GM18951 (cell line): ENCODE results near the gene TNFRSF11A.
A peak's percentile ranks its signal among the peaks of the same experiment; 100 is the strongest.

Source experiments
- POLR2A ChIP-seq: IDR thresholded peaks from 4 replicates; pipeline ENCODE4 v1.6.1; 2011; ENCODE audit warnings: mild to moderate bottlenecking; ENCODE audit not compliant: insufficient read length, insufficient read depth; ENCODE audit errors: extremely low read depth
- in situ Hi-C: fragments of 300-500 bp; cut with MboI; formaldehyde crosslinking; loops from one replicate; pipeline ENCODE4 v1.12.0; 2022; ENCODE audit warnings: low sequenced_read_pairs, mixed read lengths, inconsistent platforms; ENCODE audit not compliant: unreplicated experiment

The TNFRSF11A gene

GRCh38 chr18:62324917-62325805 lies at the start of gene TNFRSF11A:
TNFRSF11A (plus strand) TSS chr18:62325310; CDS start chr18:62325353, 43 bp downstream.
- peak; percentile 75 for TF ChIP-seq POLR2A
- in situ Hi-C loops, result no loop called here

- no peak for TF ChIP-seq POLR2A
- in situ Hi-C loops, result no loop called here
Observed at GRCh38 chr18:62277045-62277444, 48.1 kb upstream of the TNFRSF11A start.

GRCh38 chr18:62279561-62279960 lies 45.5 kb upstream of the TNFRSF11A start:
- in situ Hi-C loops, result no loop called here
- no peak for TF ChIP-seq POLR2A

DNA sequence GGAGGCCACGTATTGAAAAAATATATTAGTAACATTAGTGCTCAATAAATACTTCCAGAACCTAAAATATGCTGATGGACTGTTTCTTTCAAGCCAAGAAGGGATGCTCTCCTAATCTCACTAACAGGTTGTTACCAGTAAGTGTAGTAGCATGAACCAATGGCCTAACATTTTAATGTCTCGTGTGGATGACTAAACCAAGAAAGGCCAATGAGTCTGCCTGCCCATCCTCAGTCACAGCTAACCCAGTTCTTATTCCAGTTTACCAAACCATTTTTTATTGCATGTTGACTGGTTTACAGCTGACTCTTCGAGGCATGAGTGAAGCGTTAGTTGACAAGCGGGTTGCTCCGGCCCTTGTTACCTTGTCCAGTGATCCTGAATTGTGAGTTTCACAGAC lies 45.1 kb upstream of the TNFRSF11A start:
- in situ Hi-C loops, result no loop called here
- no peak for TF ChIP-seq POLR2A

GRCh38 chr18:62280786-62281185 lies 44.3 kb upstream of the TNFRSF11A start:
- in situ Hi-C loops, result no loop called here
- TF ChIP-seq POLR2A, result no peak

DNA sequence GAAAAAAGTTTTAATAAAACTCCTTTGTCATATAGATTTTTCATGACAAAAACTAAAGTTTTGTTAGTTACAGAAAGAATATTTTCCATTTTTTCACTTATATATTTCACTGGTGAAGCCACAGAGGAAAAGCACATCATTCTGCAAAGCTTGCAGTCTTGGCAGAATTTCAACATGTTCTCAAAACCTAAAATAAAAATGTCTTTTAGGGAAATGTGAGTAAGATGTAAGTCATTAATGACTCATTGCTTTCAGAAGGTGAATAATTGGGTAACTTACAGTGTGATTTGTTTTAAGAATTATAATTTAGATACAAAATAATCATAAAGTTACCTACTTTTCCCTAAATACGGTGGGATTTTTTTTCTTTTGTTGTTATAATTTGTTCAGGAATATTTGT lies 43.4 kb upstream of the TNFRSF11A start:
- no peak for TF ChIP-seq POLR2A
- in situ Hi-C loops, result no loop called here

- no peak for TF ChIP-seq POLR2A
- in situ Hi-C loops, result no loop called here
Observed at GRCh38 chr18:62282188-62282629, 42.9 kb upstream of the TNFRSF11A start.

DNA sequence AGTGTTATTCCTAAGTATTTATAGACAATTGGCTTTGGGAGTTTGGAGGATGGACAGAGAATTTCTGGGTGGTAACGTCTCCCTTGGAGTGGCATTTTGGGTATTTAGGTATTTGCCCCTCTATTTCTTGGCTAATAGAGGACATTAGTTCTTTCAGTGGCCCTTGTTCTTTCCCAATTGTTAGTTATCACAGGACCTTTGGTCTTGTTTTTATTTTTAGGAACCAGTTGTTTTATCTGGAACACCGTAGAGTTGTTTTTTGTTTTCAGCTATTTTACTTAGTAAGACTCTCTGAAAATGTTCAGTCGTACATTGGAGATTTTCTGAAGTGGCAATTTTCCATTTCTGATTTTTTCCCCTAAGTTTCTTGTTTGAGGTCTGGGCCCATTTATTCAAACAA lies 40.5 kb upstream of the TNFRSF11A start:
- no peak for TF ChIP-seq POLR2A
- in situ Hi-C loops, result no loop called here

- TF ChIP-seq POLR2A, result no peak
- in situ Hi-C loops, result no loop called here
Observed at GRCh38 chr18:62285281-62285680, 39.8 kb upstream of the TNFRSF11A start.

GRCh38 chr18:62287781-62288664 lies 37.1 kb upstream of the TNFRSF11A start:
- in situ Hi-C loops, result no loop called here
- no peak for TF ChIP-seq POLR2A

DNA sequence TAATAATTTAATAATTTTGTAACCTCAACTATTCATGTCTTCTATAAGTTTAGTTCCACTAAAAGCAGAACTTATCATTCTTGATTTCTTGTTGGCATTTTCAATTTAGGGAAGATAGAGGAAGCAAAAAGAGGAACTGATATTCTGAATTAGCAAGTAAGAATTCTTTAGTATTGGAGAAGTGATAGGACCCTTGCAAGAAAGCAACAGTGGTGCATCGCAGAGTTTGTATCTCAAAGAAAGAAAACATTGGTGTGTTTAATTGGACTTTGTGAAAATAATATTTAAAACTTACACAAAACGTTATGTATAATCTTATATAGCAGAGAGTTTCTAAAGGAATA lies 36.5 kb upstream of the TNFRSF11A start:
- TF ChIP-seq POLR2A, result no peak
- in situ Hi-C loops, result no loop called here

- TF ChIP-seq POLR2A, result no peak
- in situ Hi-C loops, result no loop called here
Observed at GRCh38 chr18:62289047-62289446, 36.1 kb upstream of the TNFRSF11A start.

GRCh38 chr18:62294073-62294472 lies 31.0 kb upstream of the TNFRSF11A start:
- in situ Hi-C loops, result no loop called here
- TF ChIP-seq POLR2A, result no peak
